Naive thymus-derived CD8-positive, alpha-beta T cell (primary cell): Measurements from ENCODE around the gene ADARB2. TPM values are rescaled to one million over a fixed set of nuclear protein-coding genes. Genes with fewer than 3 reads are reported as not detected.

Source experiments
- ATAC-seq, 2 donors: fragments of 150-1000 bp; cut with Tn5 transposase in 1 of 2; sonication (Bioruptor Pico), chemical (Tn5 transposase) in 1 of 2; 1 replicate in 1 of 2; 2 replicates in 1 of 2; pipeline ENCODE4 v1.10.0; 2021; ENCODE audit warnings: mild to moderate bottlenecking in 2 of 2, moderate library complexity in 2 of 2
- POLR2A ChIA-PET: fragments of 350-600 bp; sonication (Branson Sonifier 250); formaldehyde crosslinking; loops from one replicate; lab custom pipeline; 2021; ENCODE audit warnings: antibody characterized with exemption; lab: Charles Lee
- DNase-seq, 10 donors: peaks; one replicate each; pipeline versions ENCODE4 v3.0.0 to v3.0.0-alpha.2; 2020 to 2022
- H3K27ac Mint-ChIP-seq, 10 donors: one replicate each; pipeline ENCODE4 v1.8.0; 2020 to 2022; ENCODE audit warnings: mild to moderate bottlenecking in 10 of 10, mixed read lengths in 10 of 10, moderate library complexity in 4 of 10, inconsistent platforms in 1 of 10
- H3K27me3 Mint-ChIP-seq, 5 donors: one replicate each; pipeline ENCODE4 v1.8.0; 2021 to 2022; ENCODE audit warnings: mixed read lengths in 5 of 5
- H3K36me3 Mint-ChIP-seq, 3 donors: one replicate each; pipeline ENCODE4 v1.8.0; 2020 to 2022; ENCODE audit warnings: mixed read lengths in 3 of 3, mild to moderate bottlenecking in 2 of 3, inconsistent platforms in 1 of 3
- H3K4me1 Mint-ChIP-seq, 4 donors: one replicate each; pipeline ENCODE4 v1.8.0; 2021 to 2022; ENCODE audit warnings: mixed read lengths in 4 of 4
- H3K4me3 Mint-ChIP-seq, 10 donors: one replicate each; pipeline ENCODE4 v1.8.0; 2020 to 2022; ENCODE audit warnings: mild to moderate bottlenecking in 10 of 10, mixed read lengths in 10 of 10, moderate library complexity in 6 of 10, inconsistent platforms in 1 of 10
- H3K9me3 Mint-ChIP-seq, 9 donors: one replicate each; pipeline ENCODE4 v1.8.0; 2020 to 2022; ENCODE audit warnings: mixed read lengths in 9 of 9, mild to moderate bottlenecking in 3 of 9, inconsistent platforms in 1 of 9, moderate library complexity in 1 of 9
- polyA plus RNA-seq, 3 donors: library from polyadenylated mRNA; unstranded; fragments of 300-500 nt; fragmentation: Illumina TruSeq; gene quantifications; one replicate each; pipeline ENCODE4 v1.2.3, GENCODE V29; 2021
- total RNA-seq, 8 experiments: library from RNA in 2 of 8; stranded (reverse) in 2 of 8; gene quantifications; one replicate each; pipeline ENCODE4 v1.2.3 and lab custom pipeline; 2021 to 2026

The ADARB2 gene
- total and polyA plus RNA-seq, 5 experiments from 2014 or later = not detected

GRCh38 chr10:1320739-1321320 is 416.5 kb downstream of the ADARB2 start:
- no peaks in the 10 kb centered on the region for H3K9me3 Mint-ChIP-seq
- H3K27ac Mint-ChIP-seq = no peak overlapping the region
- ATAC-seq = no peak
- H3K36me3 Mint-ChIP-seq = no peaks in the 10 kb centered on the region
- DNase-seq = no peak
- POLR2A ChIA-PET = no interaction called here
- peaks cover 0 to 3% (median under 1%) of the 10 kb centered on the region in 4 donors for H3K4me1 Mint-ChIP-seq
- peaks cover 9 to 46% (median 14%) of the 10 kb centered on the region in 5 donors for H3K27me3 Mint-ChIP-seq
- no peak overlapping the region for H3K4me3 Mint-ChIP-seq

- Mint-ChIP-seq H3K4me3 (no peak overlapping the region), H3K27ac (no peak overlapping the region), H3K36me3 (no peaks in the 10 kb centered on the region), H3K9me3 (no peaks in the 10 kb centered on the region), H3K4me1 (no peaks in the 10 kb centered on the region), H3K27me3 (peaks cover 3 to 36% (median 10%) of the 10 kb centered on the region in 5 donors)
- DNase-seq (no peak), ATAC-seq (no peak)
- POLR2A ChIA-PET = no interaction called here
Observed at GRCh38 chr10:1316809-1317143, 420.5 kb downstream of the ADARB2 start.

- Mint-ChIP-seq H3K4me1 (no peaks in the 10 kb centered on the region), H3K27me3 (peaks cover 3 to 31% (median 8%) of the 10 kb centered on the region in 5 donors), H3K9me3 (no peaks in the 10 kb centered on the region), H3K27ac (no peak overlapping the region), H3K4me3 (no peak overlapping the region), H3K36me3 (no peaks in the 10 kb centered on the region)
- no peak for DNase-seq
- no peak for ATAC-seq
- POLR2A ChIA-PET = no interaction called here
Observed at GRCh38 chr10:1316121-1316808, 421.1 kb downstream of the ADARB2 start.

- no peak for ATAC-seq
- Mint-ChIP-seq H3K27me3 (peaks cover 0 to 20% (median 5%) of the 10 kb centered on the region in 5 donors), H3K36me3 (no peaks in the 10 kb centered on the region), H3K4me1 (no peaks in the 10 kb centered on the region), H3K4me3 (no peak overlapping the region), H3K27ac (no peak overlapping the region), H3K9me3 (no peaks in the 10 kb centered on the region)
- no peak for DNase-seq
- POLR2A ChIA-PET = no interaction called here
Observed at GRCh38 chr10:1315178-1315577, 422.1 kb downstream of the ADARB2 start.

- POLR2A ChIA-PET = no interaction called here
Observed at GRCh38 chr10:1311726-1312125, 425.6 kb downstream of the ADARB2 start.

GRCh38 chr10:1310271-1310789 is 427.0 kb downstream of the ADARB2 start:
- POLR2A ChIA-PET = no interaction called here
- no peaks in the 10 kb centered on the region for H3K36me3 Mint-ChIP-seq
- DNase-seq (no peak), ATAC-seq (no peak)
- H3K4me3 Mint-ChIP-seq = no peak overlapping the region
- H3K27me3 Mint-ChIP-seq = peaks cover 0 to 9% (median 5%) of the 10 kb centered on the region in 5 donors
- H3K27ac Mint-ChIP-seq = no peak overlapping the region
- H3K9me3 Mint-ChIP-seq = peaks cover 0 to 4% (median 2%) of the 10 kb centered on the region in 9 donors
- H3K4me1 Mint-ChIP-seq = no peaks in the 10 kb centered on the region

More at GRCh38 chr10:1311726-1312125, 425.6 kb downstream of the ADARB2 start:
- H3K27me3 Mint-ChIP-seq = peaks cover 0 to 9% (median 5%) of the 10 kb centered on the region in 5 donors
- H3K4me3 Mint-ChIP-seq = no peak overlapping the region
- DNase-seq (no peak), ATAC-seq (no peak)
- H3K27ac Mint-ChIP-seq = no peak overlapping the region
- peaks cover 0 to 4% (median 2%) of the 10 kb centered on the region in 9 donors for H3K9me3 Mint-ChIP-seq
- no peaks in the 10 kb centered on the region for H3K4me1 Mint-ChIP-seq
- no peaks in the 10 kb centered on the region for H3K36me3 Mint-ChIP-seq

GRCh38 chr10:1309617-1310270 is 427.6 kb downstream of the ADARB2 start:
- Mint-ChIP-seq H3K27me3 (peaks cover 0 to 8% (median 5%) of the 10 kb centered on the region in 5 donors), H3K9me3 (peaks cover 0 to 4% (median 2%) of the 10 kb centered on the region in 9 donors), H3K36me3 (no peaks in the 10 kb centered on the region), H3K4me3 (no peak overlapping the region), H3K27ac (no peak overlapping the region), H3K4me1 (no peaks in the 10 kb centered on the region)
- ATAC-seq (no peak), DNase-seq (no peak)
- POLR2A ChIA-PET = no interaction called here

GRCh38 chr10:1308962-1309616 is 428.2 kb downstream of the ADARB2 start:
- H3K9me3 Mint-ChIP-seq = peaks cover 0 to 4% (median 2%) of the 10 kb centered on the region in 9 donors
- no peaks in the 10 kb centered on the region for H3K36me3 Mint-ChIP-seq
- no peak for ATAC-seq
- no peaks in the 10 kb centered on the region for H3K4me1 Mint-ChIP-seq
- POLR2A ChIA-PET = no interaction called here
- H3K27me3 Mint-ChIP-seq = peaks cover 0 to 5% (median 2%) of the 10 kb centered on the region in 5 donors
- no peak overlapping the region for H3K27ac Mint-ChIP-seq
- H3K4me3 Mint-ChIP-seq = no peak overlapping the region
- DNase-seq = no peak

- Mint-ChIP-seq H3K27ac (no peak overlapping the region), H3K4me1 (no peaks in the 10 kb centered on the region), H3K27me3 (peaks cover 0 to 5% (median 0%) of the 10 kb centered on the region in 5 donors), H3K9me3 (peaks cover 0 to 4% (median 2%) of the 10 kb centered on the region in 9 donors), H3K4me3 (no peak overlapping the region), H3K36me3 (no peaks in the 10 kb centered on the region)
- DNase-seq = no peak
- POLR2A ChIA-PET = no interaction called here
- ATAC-seq = no peak
Observed at GRCh38 chr10:1308173-1308961, 429.0 kb downstream of the ADARB2 start.

GRCh38 chr10:1301143-1301542 is 436.2 kb downstream of the ADARB2 start:
- ATAC-seq = no peak
- H3K4me1 Mint-ChIP-seq = peaks cover 0 to 6% (median under 1%) of the 10 kb centered on the region in 4 donors
- H3K27me3 Mint-ChIP-seq = peaks cover 10 to 34% (median 22%) of the 10 kb centered on the region in 5 donors
- H3K36me3 Mint-ChIP-seq = no peaks in the 10 kb centered on the region
- POLR2A ChIA-PET = no interaction called here
- DNase-seq = no peak
- H3K9me3 Mint-ChIP-seq = peaks cover 0 to 2% (median 0%) of the 10 kb centered on the region in 9 donors
- no peak overlapping the region for H3K27ac Mint-ChIP-seq
- no peak overlapping the region for H3K4me3 Mint-ChIP-seq

- Mint-ChIP-seq H3K4me3 (no peak overlapping the region), H3K27me3 (peaks cover 10 to 34% (median 22%) of the 10 kb centered on the region in 5 donors), H3K4me1 (peaks cover 0 to 6% (median under 1%) of the 10 kb centered on the region in 4 donors), H3K27ac (no peak overlapping the region), H3K36me3 (no peaks in the 10 kb centered on the region), H3K9me3 (peaks cover 0 to 3% (median 0%) of the 10 kb centered on the region in 9 donors)
- POLR2A ChIA-PET = no interaction called here
- ATAC-seq = no peak
- DNase-seq = no peak
Observed at GRCh38 chr10:1300218-1300617, 437.1 kb downstream of the ADARB2 start.
